Effector memory CD8-positive, alpha-beta T cell (primary cell): ENCODE results near the gene SAMD14.
"Not testable (repeated sequence)": the region's sequence is repeated elsewhere in the genome, so short reads cannot be mapped to it uniquely, and the experiment has no call there.

Experiments used
- ATAC-seq: fragments of 150-1000 bp; cut with Tn5 transposase; replicated peaks from 2 replicates; pipeline ENCODE4 v1.10.0; 2021; ENCODE audit warnings: mild to moderate bottlenecking, moderate library complexity
- DNase-seq, 3 experiments: peaks; one replicate each; pipeline ENCODE4 v3.0.0; 2021
- H3K27ac Mint-ChIP-seq, 2 donors: one replicate each; pipeline ENCODE4 v1.8.0; 2022; ENCODE audit warnings: mild to moderate bottlenecking in 2 of 2, mixed read lengths in 2 of 2, moderate library complexity in 2 of 2
- H3K27me3 Mint-ChIP-seq, 2 donors: one replicate each; pipeline ENCODE4 v1.8.0; 2022; ENCODE audit warnings: mixed read lengths in 2 of 2
- H3K36me3 Mint-ChIP-seq: one replicate; pipeline ENCODE4 v1.8.0; 2022; ENCODE audit warnings: mild to moderate bottlenecking, moderate library complexity, mixed read lengths; ENCODE audit not compliant: insufficient read depth
- H3K4me1 Mint-ChIP-seq, 2 donors: one replicate each; pipeline ENCODE4 v1.8.0; 2022; ENCODE audit warnings: low read depth in 2 of 2, mixed read lengths in 2 of 2
- H3K4me3 Mint-ChIP-seq, 2 donors: one replicate each; pipeline ENCODE4 v1.8.0; 2022; ENCODE audit warnings: mild to moderate bottlenecking in 2 of 2, mixed read lengths in 2 of 2, moderate library complexity in 2 of 2
- H3K9me3 Mint-ChIP-seq, 2 donors: one replicate each; pipeline ENCODE4 v1.8.0; 2022; ENCODE audit warnings: mixed read lengths in 2 of 2

The SAMD14 gene

DNA sequence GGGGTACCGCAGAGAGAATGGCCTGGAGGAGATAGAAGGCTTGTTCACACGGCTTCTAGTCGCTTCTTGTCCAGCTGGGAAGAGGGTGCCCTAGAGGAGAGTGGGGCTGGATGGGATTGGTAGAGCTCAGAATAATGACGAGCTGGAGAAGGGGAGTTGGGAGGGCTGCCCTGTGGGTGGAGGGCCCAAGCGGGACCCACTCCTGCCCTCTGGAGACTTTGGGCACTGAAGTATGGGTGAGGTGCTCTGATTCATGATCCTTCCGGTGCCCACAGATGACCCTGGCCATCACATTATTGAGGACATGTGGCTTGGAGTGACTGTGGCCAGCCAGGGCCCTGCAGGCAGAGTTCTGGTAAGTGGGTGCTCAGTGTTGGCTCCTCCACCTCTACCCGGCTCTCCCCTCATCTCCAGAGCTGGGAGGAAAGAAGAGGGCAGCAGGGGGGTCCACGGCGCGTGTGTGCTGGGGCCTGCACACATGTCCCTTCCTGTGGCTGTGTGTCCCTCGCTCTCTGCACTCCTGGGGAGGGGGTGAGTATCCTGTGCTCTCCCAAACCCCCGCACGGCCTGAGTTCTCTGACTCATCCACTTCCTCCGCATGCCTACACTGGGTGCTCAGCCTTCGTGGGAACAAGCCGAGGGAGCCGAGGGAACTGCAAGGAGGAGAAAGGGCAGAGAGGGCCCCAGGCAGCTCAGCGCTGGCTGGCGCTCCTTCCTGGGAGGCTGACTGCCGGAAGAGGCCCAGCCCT is 65.5 kb downstream of the SAMD14 start:
- Mint-ChIP-seq H3K36me3 (peaks cover 8% of the 10 kb centered on the region), H3K27ac (no peak overlapping the region), H3K27me3 (no peaks in the 10 kb centered on the region), H3K4me3 (no peak overlapping the region), H3K9me3 (no peaks in the 10 kb centered on the region), H3K4me1 (no peaks in the 10 kb centered on the region)
- no peak for ATAC-seq
- no peak for DNase-seq

- DNase-seq, result no peak
- no peaks in the 10 kb centered on the region for H3K9me3 Mint-ChIP-seq
These were observed 66.3 kb downstream of the SAMD14 start for GRCh38 chr17:50063561-50064252.

DNA sequence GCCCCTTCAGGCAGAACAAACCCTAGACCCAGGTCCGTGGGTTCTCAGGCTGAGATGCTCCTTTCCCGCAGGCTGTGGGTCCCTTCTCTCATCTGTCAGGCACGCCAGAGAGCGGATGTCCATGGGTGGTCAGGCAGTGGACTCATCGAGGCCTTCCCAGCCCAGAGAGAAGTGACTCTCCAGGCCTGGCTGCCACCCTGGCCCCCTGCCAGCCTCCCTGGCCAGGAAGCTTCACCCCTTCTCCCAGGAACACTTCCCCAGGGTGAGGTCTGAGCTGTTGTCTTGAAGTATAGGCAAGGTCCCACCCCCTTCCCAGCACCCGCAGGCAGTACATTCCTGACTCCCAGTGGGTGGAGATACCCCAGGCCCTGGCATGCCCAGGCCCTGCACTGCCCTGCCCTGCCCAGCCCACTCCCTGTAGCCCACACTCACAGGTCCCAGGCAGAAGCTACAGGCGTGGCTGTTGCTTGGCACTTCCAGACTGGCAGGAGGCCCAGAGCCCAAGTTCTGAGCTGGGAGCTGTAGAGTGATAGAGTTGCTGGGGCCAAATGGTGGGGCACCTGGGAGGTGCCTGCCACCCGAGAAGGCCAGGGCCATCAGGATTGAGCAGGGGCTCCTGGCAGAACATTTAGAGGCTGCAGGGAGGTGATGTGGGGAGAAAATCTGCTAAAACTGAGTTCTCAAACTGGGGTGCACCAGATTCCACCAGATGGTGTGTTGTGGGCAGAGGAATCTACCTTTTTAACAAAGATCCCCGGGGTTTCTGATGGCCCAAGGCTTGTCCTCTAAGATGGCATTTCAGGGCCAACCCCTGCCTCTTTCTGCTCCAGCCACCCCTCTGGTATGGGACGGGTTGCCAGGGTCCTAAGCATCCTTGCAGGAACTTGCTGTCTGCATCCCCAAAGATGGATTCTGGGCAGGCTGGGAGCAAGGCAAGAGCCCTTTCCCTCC is 67.4 kb downstream of the SAMD14 start:
- DNase-seq (no peak), ATAC-seq (no peak)
- peaks cover 0 to 7% of the 10 kb centered on the region in 2 donors for H3K27me3 Mint-ChIP-seq
- no peaks in the 10 kb centered on the region for H3K9me3 Mint-ChIP-seq
- H3K36me3 Mint-ChIP-seq, result peaks cover 3% of the 10 kb centered on the region
- H3K4me3 Mint-ChIP-seq, result no peak overlapping the region
- H3K4me1 Mint-ChIP-seq, result peaks cover 9 to 10% of the 10 kb centered on the region in 2 donors
- no peak overlapping the region for H3K27ac Mint-ChIP-seq

More at GRCh38 chr17:50063561-50064252, 66.3 kb downstream of the SAMD14 start:
- Mint-ChIP-seq H3K4me3 (no peak overlapping the region), H3K4me1 (peaks cover under 1% of the 10 kb centered on the region in 2 donors), H3K27me3 (no peaks in the 10 kb centered on the region), H3K36me3 (peaks cover 8% of the 10 kb centered on the region), H3K27ac (no peak overlapping the region)
- no peak for ATAC-seq

GRCh38 chr17:50061713-50062045 is 68.3 kb downstream of the SAMD14 start:
- not testable (repeated sequence) for H3K27ac Mint-ChIP-seq, H3K36me3 Mint-ChIP-seq, ATAC-seq, H3K27me3 Mint-ChIP-seq, H3K9me3 Mint-ChIP-seq, H3K4me3 Mint-ChIP-seq, DNase-seq
- peaks cover 10 to 17% of the 10 kb centered on the region in 2 donors for H3K4me1 Mint-ChIP-seq

GRCh38 chr17:50060951-50061712 is 68.8 kb downstream of the SAMD14 start:
- DNase-seq (no peak), ATAC-seq (no peak)
- Mint-ChIP-seq H3K4me3 (no peak overlapping the region), H3K27ac (no peak overlapping the region), H3K27me3 (peaks cover 0 to 9% of the 10 kb centered on the region in 2 donors), H3K4me1 (peaks cover 13 to 19% of the 10 kb centered on the region in 2 donors), H3K9me3 (no peaks in the 10 kb centered on the region), H3K36me3 (peaks cover 3% of the 10 kb centered on the region)
